Retina (tissue), 1 donor: Measurements from ENCODE around the gene GNB3.

ENCODE experiments used
- DNase-seq: peaks from one replicate; pipeline ENCODE4 v3.0.0-alpha.2; 2016

Gene GNB3

GRCh38 chr12:6839482-6840201 lies 1.1 kb upstream of the GNB3 start:
- DNase-seq: peak; percentile 73

- no peak for DNase-seq
Observed at GRCh38 chr12:6840330-6840729, 395 bp upstream of the GNB3 start.

DNA sequence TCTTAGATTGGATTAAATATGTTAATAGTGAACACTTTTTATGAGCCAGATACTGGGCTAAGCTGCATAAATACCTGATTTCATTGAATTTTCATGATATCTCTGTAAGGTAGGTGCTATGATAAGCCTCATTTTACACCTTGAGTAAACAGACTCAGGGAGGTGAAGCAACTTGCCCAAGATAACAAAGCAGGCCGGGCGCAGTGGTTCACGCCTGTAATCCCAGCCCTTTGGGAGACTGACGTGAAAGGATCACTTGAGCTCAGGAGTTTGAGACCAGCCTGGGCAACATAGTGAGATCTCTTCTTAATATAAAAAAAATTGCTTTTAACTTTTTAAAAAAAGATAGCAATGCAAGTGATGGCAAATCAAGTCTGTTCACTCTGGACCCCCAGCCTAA lies 1.4 kb downstream of the GNB3 start:
- DNase-seq: no peak

- DNase-seq: no peak
Observed at GRCh38 chr12:6843118-6843902, 2.6 kb downstream of the GNB3 start.

DNA sequence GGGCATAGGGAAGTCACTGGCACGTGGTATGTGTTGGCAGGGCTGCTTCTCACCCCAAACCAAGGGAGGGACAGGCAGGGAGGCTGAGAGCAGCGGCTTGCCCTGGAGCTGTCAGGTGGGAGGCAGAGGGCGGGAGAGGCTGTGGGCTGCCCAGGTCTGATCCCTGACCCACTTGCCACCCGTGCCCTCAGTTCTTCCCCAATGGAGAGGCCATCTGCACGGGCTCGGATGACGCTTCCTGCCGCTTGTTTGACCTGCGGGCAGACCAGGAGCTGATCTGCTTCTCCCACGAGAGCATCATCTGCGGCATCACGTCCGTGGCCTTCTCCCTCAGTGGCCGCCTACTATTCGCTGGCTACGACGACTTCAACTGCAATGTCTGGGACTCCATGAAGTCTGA lies 4.7 kb downstream of the GNB3 start:
- DNase-seq: no peak

DNA sequence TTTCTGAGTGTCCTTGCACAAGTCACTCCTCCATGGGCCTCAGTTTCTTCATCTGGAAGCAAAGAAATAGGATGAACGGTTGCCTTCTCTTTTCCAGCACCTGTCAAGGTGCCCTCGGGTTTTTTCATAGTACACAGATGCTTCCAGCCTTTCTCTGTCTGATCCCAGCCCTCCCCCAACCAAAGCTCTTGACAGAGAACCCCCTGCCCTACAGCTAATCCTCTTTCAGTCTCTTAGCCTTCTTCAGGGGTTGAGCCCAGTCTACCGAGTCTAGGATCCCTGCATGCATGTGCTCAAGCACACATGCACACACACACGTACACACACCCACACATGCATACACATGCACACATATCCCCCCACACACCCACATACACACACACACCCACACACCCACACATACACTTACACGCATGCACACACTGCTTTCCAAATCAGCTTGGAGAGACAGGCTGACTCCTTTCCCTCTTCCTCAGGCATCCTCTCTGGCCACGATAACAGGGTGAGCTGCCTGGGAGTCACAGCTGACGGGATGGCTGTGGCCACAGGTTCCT lies 5.7 kb downstream of the GNB3 start:
- no peak for DNase-seq

- no peak for DNase-seq
Observed at GRCh38 chr12:6847676-6848075, 7.0 kb downstream of the GNB3 start.

- DNase-seq: no peak
Observed at GRCh38 chr12:6849427-6849826, 8.7 kb downstream of the GNB3 start.

- no peak for DNase-seq
Observed at GRCh38 chr12:6849976-6850560, 9.3 kb downstream of the GNB3 start.

DNA sequence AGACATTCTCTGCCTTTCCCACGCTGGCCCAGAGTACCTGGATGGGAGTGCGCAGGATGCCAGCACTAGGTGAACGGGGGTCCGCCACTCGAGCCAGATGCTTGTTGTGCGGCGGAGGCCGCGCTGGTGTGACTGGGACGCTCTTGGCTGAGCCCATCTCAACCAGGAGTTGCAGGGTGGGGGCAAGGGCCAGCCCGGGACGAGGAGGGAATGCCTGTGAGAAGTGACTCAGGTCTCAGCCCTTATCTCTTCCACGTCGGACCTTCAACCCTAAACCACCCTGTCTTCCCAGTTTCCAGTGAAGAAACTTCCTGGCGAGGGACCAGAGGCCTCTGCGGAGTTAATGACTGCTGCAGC lies 10.0 kb downstream of the GNB3 start:
- no peak for DNase-seq

- peak; percentile 97 for DNase-seq
Observed at GRCh38 chr12:6851153-6851920, 10.6 kb downstream of the GNB3 start, which contains the start of gene CDCA3. Gene CDCA3, minus strand, starts transcription at chr12:6851286. Its CDS starts 334 bp downstream, at chr12:6850952.

DNA sequence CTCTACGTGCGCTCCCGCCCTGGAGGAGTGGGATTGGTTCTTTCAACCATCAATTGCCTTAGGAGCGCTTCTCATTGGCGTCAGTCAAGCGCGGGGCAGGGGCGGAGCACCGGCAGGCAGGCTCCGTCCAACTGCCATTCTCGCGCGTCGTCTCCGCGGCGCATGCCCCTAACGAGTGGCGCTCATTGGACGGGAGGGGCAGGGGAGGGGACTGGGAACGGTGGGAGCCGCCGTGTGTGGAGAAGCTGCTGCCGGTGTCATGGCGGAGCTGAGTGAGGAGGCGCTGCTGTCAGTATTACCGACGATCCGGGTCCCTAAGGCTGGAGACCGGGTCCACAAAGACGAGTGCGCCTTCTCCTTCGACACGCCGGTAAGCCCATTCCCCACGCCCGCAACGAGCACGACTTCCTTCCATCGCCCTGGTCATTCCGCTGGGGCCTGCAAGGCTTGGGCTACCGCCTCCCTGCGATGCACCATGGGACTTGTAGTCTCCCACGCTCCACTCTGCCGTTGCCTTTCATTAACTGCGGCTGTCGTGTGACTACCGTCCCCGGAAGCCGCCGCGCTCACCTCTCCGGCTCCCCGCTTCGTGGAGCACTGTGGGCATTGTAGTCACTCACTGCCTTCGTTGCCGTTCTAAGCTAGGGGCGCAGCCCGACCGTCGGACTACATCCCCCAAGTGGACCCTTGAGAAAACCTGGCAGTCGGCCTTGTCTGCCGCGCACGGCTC lies 11.4 kb downstream of the GNB3 start, which contains the start of gene USP5:
USP5 (plus strand) TSS at position 230 of the 730 bp plus-strand sequence; CDS start at position 260, 30 bp downstream.
- DNase-seq: peak; percentile 100

- DNase-seq: no peak
Observed at GRCh38 chr12:6852651-6853354, 12.1 kb downstream of the GNB3 start.

DNA sequence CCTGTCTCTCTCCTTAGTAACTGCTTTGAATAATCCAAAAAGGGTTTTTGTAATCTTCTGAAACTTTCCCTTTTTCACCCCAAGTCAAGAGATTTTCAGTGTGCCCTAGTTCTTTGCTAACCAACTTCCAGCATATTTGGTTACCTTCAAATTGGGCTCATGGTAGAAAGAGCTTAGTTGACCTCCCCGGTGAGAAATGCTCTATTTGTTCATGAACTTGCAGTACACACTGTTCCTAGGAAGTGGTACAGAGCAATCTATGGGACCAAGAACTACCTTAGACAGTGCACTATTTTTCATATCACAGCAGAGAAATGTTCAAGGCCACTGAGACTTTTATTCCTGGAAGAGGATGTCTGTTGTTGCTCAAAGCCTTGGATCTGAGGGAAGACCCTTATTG lies 12.9 kb downstream of the GNB3 start:
- no peak for DNase-seq

DNA sequence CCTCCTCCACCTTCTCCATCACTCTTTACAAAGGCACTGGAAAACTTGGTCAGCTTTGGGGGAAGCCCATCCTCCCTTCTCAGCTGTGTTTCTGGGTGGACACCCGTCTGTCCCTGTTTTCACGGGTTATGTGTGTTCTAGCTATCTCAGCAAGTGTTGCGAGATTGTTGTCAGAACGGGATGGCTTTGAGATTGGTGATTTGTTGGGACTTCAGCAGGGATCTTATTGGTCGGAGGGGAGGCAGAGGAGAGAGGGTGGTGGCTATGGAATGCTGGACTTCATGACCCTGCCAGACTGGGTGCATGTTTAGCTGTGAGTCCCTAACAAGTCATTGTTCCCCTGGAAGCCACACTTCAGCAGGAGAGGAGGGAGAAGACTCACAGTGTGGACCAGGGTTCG lies 13.3 kb downstream of the GNB3 start:
- DNase-seq: no peak

- DNase-seq: no peak
Observed at GRCh38 chr12:6855322-6855721, 14.6 kb downstream of the GNB3 start.

- DNase-seq: no peak
Observed at GRCh38 chr12:6858799-6859198, 18.1 kb downstream of the GNB3 start.

- DNase-seq: no peak
Observed at GRCh38 chr12:6860116-6860515, 19.4 kb downstream of the GNB3 start.

- no peak for DNase-seq
Observed at GRCh38 chr12:6860942-6861341, 20.2 kb downstream of the GNB3 start.

GRCh38 chr12:6861391-6861790 lies 20.7 kb downstream of the GNB3 start:
- DNase-seq: no peak

GRCh38 chr12:6863033-6863432 lies 22.3 kb downstream of the GNB3 start:
- no peak for DNase-seq
